GM23338 (cell line): Measurements from ENCODE around the gene DOCK6.

Experiments
- CREB1 ChIP-seq: fragments of 250-450 bp; sonication (Bioruptor Pico); IDR thresholded peaks from 2 replicates; pipeline ENCODE4 v1.5.0; 2020; ENCODE audit warnings: low read depth, mild to moderate bottlenecking, moderate library complexity
- CTCF ChIP-seq, 2 experiments: fragments of 200-600 bp in 1 of 2; sonication (generic) in 1 of 2; conservative IDR thresholded peaks; 2 replicates each; pipeline versions ENCODE4 v1.5.1 to v1.6.1; 2016 to 2017; ENCODE audit warnings: antibody characterized with exemption in 2 of 2, low read depth in 2 of 2, mild to moderate bottlenecking in 2 of 2, moderate library complexity in 1 of 2
- EZH2 ChIP-seq: fragments of 200-600 bp; sonication (generic); IDR thresholded peaks from one replicate; pipeline ENCODE4 v1.8.0; 2017; ENCODE audit warnings: antibody characterized with exemption, mild to moderate bottlenecking, low read depth; ENCODE audit not compliant: unreplicated experiment
- EZH2phosphoT487 ChIP-seq: fragments of 200-600 bp; sonication (generic); IDR thresholded peaks from one replicate; pipeline ENCODE4 v1.8.1; 2018; ENCODE audit warnings: antibody characterized with exemption; ENCODE audit not compliant: unreplicated experiment
- JUNB ChIP-seq: IDR thresholded peaks from one replicate; pipeline ENCODE4 v1.6.1; 2016; ENCODE audit warnings: antibody characterized with exemption; ENCODE audit not compliant: unreplicated experiment
- NANOG ChIP-seq: IDR thresholded peaks from 2 replicates; pipeline ENCODE4 v1.6.1; 2016; ENCODE audit warnings: antibody characterized with exemption, borderline replicate concordance
- POLR2AphosphoS5 ChIP-seq: IDR thresholded peaks from 2 replicates; pipeline ENCODE4 v1.6.1; 2016; ENCODE audit warnings: antibody characterized with exemption, low read depth
- ZNF114 ChIP-seq: fragments of 250-450 bp; sonication (Bioruptor Pico); IDR thresholded peaks from 2 replicates; pipeline ENCODE4 v1.5.0; 2020; ENCODE audit warnings: mild to moderate bottlenecking, moderate library complexity
- ZNF331 ChIP-seq: fragments of 250-450 bp; sonication (Bioruptor Pico); IDR thresholded peaks from 2 replicates; pipeline ENCODE4 v1.5.0; 2020; ENCODE audit warnings: low read depth, mild to moderate bottlenecking, moderate library complexity
- ZNF462 ChIP-seq: fragments of 250-450 bp; sonication (Bioruptor Pico); IDR thresholded peaks from 2 replicates; pipeline ENCODE4 v1.5.0; 2020; ENCODE audit warnings: mild to moderate bottlenecking, moderate library complexity
- TF ChIP-seq, protein P1 (sequence below): IDR thresholded peaks from one replicate; pipeline ENCODE4 v1.6.1; 2018; ENCODE audit warnings: antibody characterized with exemption; ENCODE audit not compliant: unreplicated experiment
- TF ChIP-seq, protein P2 (sequence below): IDR thresholded peaks from 2 replicates; pipeline ENCODE4 v1.6.1; 2016; ENCODE audit warnings: antibody characterized with exemption

DNA sequence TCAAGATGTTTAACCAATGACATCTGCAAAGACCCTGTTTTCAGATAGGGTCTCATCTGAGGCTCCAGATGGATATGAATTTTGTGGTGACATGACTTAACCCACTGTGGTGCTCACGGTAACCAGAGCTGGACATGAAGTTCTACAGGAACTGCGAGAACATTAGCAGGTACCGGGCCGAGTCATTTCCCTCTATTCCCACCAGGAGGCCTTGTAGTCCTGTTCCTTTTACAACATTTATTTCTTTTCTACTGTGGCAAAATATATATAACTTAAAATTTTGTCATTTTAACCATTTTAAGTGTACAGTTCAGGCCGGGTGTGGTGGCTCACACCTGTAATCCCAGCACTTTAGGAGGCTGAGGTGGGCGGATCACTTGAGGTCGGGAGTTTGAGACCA lies 26.0 kb upstream of the DOCK6 start:
- TF ChIP-seq CTCF (conservative IDR thresholded peaks at IDR 0.05; ENCODE audit: low read depth in 2 of 2), result peak; percentile 38 to 52
- no peak for TF ChIP-seq CREB1 (CRISPR knock-in tag)
- no peak for TF ChIP-seq EZH2
- TF ChIP-seq EZH2phosphoT487, result no peak
- TF ChIP-seq POLR2AphosphoS5, result no peak
- TF ChIP-seq NANOG, result no peak
- TF ChIP-seq, protein P1, sequence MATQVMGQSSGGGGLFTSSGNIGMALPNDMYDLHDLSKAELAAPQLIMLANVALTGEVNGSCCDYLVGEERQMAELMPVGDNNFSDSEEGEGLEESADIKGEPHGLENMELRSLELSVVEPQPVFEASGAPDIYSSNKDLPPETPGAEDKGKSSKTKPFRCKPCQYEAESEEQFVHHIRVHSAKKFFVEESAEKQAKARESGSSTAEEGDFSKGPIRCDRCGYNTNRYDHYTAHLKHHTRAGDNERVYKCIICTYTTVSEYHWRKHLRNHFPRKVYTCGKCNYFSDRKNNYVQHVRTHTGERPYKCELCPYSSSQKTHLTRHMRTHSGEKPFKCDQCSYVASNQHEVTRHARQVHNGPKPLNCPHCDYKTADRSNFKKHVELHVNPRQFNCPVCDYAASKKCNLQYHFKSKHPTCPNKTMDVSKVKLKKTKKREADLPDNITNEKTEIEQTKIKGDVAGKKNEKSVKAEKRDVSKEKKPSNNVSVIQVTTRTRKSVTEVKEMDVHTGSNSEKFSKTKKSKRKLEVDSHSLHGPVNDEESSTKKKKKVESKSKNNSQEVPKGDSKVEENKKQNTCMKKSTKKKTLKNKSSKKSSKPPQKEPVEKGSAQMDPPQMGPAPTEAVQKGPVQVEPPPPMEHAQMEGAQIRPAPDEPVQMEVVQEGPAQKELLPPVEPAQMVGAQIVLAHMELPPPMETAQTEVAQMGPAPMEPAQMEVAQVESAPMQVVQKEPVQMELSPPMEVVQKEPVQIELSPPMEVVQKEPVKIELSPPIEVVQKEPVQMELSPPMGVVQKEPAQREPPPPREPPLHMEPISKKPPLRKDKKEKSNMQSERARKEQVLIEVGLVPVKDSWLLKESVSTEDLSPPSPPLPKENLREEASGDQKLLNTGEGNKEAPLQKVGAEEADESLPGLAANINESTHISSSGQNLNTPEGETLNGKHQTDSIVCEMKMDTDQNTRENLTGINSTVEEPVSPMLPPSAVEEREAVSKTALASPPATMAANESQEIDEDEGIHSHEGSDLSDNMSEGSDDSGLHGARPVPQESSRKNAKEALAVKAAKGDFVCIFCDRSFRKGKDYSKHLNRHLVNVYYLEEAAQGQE, result no peak
- TF ChIP-seq ZNF331 (CRISPR knock-in tag), result no peak
- no peak for TF ChIP-seq ZNF114
- TF ChIP-seq JUNB, result no peak
- TF ChIP-seq, protein P2, sequence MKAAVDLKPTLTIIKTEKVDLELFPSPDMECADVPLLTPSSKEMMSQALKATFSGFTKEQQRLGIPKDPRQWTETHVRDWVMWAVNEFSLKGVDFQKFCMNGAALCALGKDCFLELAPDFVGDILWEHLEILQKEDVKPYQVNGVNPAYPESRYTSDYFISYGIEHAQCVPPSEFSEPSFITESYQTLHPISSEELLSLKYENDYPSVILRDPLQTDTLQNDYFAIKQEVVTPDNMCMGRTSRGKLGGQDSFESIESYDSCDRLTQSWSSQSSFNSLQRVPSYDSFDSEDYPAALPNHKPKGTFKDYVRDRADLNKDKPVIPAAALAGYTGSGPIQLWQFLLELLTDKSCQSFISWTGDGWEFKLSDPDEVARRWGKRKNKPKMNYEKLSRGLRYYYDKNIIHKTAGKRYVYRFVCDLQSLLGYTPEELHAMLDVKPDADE, result no peak
- no peak for TF ChIP-seq ZNF462 (CRISPR knock-in tag)
